ENCODE data around the gene IRF1. TPM values are rescaled to one million over a fixed set of nuclear protein-coding genes. Genes with fewer than 3 reads are reported as not detected.
A peak's percentile ranks its signal among the peaks of the same experiment; 100 is the strongest.

The IRF1 gene
- total RNA-seq, 1 donor: 22.1 TPM

DNA sequence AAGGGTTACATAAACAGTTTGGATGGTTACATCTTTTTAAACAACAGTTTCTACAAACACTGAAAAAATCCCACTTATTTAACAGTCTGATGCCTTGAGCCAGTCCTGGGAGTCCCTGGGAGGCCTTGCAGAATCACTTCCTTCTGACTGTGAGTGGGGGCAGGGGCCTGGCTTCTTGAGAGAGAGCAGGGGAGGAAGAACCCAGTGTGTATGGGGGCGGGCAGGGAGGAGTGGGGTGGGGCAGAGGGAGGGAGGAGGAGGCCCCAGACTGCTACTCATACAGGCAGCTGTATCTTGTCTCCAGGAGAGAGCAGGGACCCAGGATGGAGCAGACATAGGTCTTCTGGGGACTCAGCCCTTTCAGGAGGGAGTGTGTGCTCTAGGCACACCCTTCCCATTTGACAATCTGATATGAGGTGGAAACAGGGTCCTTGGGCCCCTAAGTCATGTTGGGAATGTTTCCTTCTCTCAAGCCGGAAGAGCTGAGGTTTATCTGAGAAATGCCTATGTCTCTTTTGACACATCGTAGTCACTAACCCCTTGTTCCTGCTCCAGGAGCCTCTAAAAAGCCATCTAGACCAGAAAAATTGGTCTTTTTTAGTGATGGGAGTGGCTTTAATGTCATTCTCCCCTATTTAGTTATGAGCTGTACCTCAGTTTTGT, 52.8 kb downstream of the IRF1 start:
- H3K4me3 ChIP-seq (ENCODE audit: insufficient read depth, low read length): no peak overlapping the region
- H3K27ac ChIP-seq (ENCODE audit: low read depth, low read length): peak overlapping the region; percentile 58
- no peaks in the 10 kb centered on the region for H3K36me3 ChIP-seq (ENCODE audit: insufficient read depth, low read length)
- TF ChIP-seq, protein P1, sequence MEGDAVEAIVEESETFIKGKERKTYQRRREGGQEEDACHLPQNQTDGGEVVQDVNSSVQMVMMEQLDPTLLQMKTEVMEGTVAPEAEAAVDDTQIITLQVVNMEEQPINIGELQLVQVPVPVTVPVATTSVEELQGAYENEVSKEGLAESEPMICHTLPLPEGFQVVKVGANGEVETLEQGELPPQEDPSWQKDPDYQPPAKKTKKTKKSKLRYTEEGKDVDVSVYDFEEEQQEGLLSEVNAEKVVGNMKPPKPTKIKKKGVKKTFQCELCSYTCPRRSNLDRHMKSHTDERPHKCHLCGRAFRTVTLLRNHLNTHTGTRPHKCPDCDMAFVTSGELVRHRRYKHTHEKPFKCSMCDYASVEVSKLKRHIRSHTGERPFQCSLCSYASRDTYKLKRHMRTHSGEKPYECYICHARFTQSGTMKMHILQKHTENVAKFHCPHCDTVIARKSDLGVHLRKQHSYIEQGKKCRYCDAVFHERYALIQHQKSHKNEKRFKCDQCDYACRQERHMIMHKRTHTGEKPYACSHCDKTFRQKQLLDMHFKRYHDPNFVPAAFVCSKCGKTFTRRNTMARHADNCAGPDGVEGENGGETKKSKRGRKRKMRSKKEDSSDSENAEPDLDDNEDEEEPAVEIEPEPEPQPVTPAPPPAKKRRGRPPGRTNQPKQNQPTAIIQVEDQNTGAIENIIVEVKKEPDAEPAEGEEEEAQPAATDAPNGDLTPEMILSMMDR (IDR thresholded peaks at IDR 0.05; ENCODE audit: extremely low read depth, low read depth, low read length): no peak
- DNase-seq (ENCODE audit: insufficient read length, low spot score, missing footprints): no peak
- no peak overlapping the region for H2AFZ ChIP-seq (ENCODE audit: low read length)
- H3K27me3 ChIP-seq (ENCODE audit: insufficient read depth, low read length): no peaks in the 10 kb centered on the region
- peaks cover 36% of the 10 kb centered on the region for H3K4me1 ChIP-seq (ENCODE audit: insufficient read depth, low read length)
- H4K20me1 ChIP-seq (ENCODE audit: insufficient read depth, low read length): no peaks in the 10 kb centered on the region
- no peaks in the 10 kb centered on the region for H3K9me3 ChIP-seq (ENCODE audit: low read depth, low read length)
- H3K79me2 ChIP-seq (ENCODE audit: insufficient read depth, low read length): peaks cover 19% of the 10 kb centered on the region
- peak overlapping the region; percentile 36 for H3K4me2 ChIP-seq (ENCODE audit: insufficient read depth, low read length)

- TF ChIP-seq, protein P1 (IDR thresholded peaks at IDR 0.05; ENCODE audit: extremely low read depth, low read depth, low read length): no peak
- DNase-seq (ENCODE audit: insufficient read length, low spot score, missing footprints): no peak
- Histone ChIP-seq H3K4me1 (ENCODE audit: insufficient read depth, low read length) (peaks cover 36% of the 10 kb centered on the region), H3K4me2 (ENCODE audit: insufficient read depth, low read length) (no peak overlapping the region), H4K20me1 (ENCODE audit: insufficient read depth, low read length) (no peaks in the 10 kb centered on the region), H3K4me3 (ENCODE audit: insufficient read depth, low read length) (no peak overlapping the region), H2AFZ (ENCODE audit: low read length) (no peak overlapping the region), H3K27ac (ENCODE audit: low read depth, low read length) (peak overlapping the region; percentile 58), H3K79me2 (ENCODE audit: insufficient read depth, low read length) (peaks cover 21% of the 10 kb centered on the region), H3K36me3 (ENCODE audit: insufficient read depth, low read length) (no peaks in the 10 kb centered on the region), H3K27me3 (ENCODE audit: insufficient read depth, low read length) (no peaks in the 10 kb centered on the region), H3K9me3 (ENCODE audit: low read depth, low read length) (no peaks in the 10 kb centered on the region)
Measured at GRCh38 chr5:132436936-132437335, 53.6 kb downstream of the IRF1 start.

GRCh38 chr5:132435886-132436285, 54.7 kb downstream of the IRF1 start:
- DNase-seq (ENCODE audit: insufficient read length, low spot score, missing footprints): no peak
- H3K4me2 ChIP-seq (ENCODE audit: insufficient read depth, low read length): no peak overlapping the region
- peaks cover 26% of the 10 kb centered on the region for H3K79me2 ChIP-seq (ENCODE audit: insufficient read depth, low read length)
- H3K36me3 ChIP-seq (ENCODE audit: insufficient read depth, low read length): no peaks in the 10 kb centered on the region
- H4K20me1 ChIP-seq (ENCODE audit: insufficient read depth, low read length): no peaks in the 10 kb centered on the region
- H3K27me3 ChIP-seq (ENCODE audit: insufficient read depth, low read length): no peaks in the 10 kb centered on the region
- H3K4me1 ChIP-seq (ENCODE audit: insufficient read depth, low read length): peaks cover 36% of the 10 kb centered on the region
- no peaks in the 10 kb centered on the region for H3K9me3 ChIP-seq (ENCODE audit: low read depth, low read length)
- H3K27ac ChIP-seq (ENCODE audit: low read depth, low read length): peak overlapping the region; percentile 26
- H2AFZ ChIP-seq (ENCODE audit: low read length): no peak overlapping the region
- TF ChIP-seq, protein P1 (IDR thresholded peaks at IDR 0.05; ENCODE audit: extremely low read depth, low read depth, low read length): no peak
- H3K4me3 ChIP-seq (ENCODE audit: insufficient read depth, low read length): no peak overlapping the region

GRCh38 chr5:132435447-132435846, 55.1 kb downstream of the IRF1 start:
- no peak for DNase-seq (ENCODE audit: insufficient read length, low spot score, missing footprints)
- Histone ChIP-seq H3K27ac (ENCODE audit: low read depth, low read length) (no peak overlapping the region), H2AFZ (ENCODE audit: low read length) (no peak overlapping the region), H3K4me3 (ENCODE audit: insufficient read depth, low read length) (no peak overlapping the region), H3K27me3 (ENCODE audit: insufficient read depth, low read length) (no peaks in the 10 kb centered on the region), H4K20me1 (ENCODE audit: insufficient read depth, low read length) (no peaks in the 10 kb centered on the region), H3K4me2 (ENCODE audit: insufficient read depth, low read length) (no peak overlapping the region), H3K79me2 (ENCODE audit: insufficient read depth, low read length) (peaks cover 27% of the 10 kb centered on the region), H3K4me1 (ENCODE audit: insufficient read depth, low read length) (peaks cover 36% of the 10 kb centered on the region), H3K36me3 (ENCODE audit: insufficient read depth, low read length) (no peaks in the 10 kb centered on the region), H3K9me3 (ENCODE audit: low read depth, low read length) (no peaks in the 10 kb centered on the region)
- TF ChIP-seq, protein P1 (IDR thresholded peaks at IDR 0.05; ENCODE audit: extremely low read depth, low read depth, low read length): no peak
